A549 (cell line): ENCODE measurements around the gene MEAK7.

Source experiments
- BHLHE40 ChIP-seq: IDR thresholded peaks from 2 replicates; pipeline ENCODE4 v1.6.1; 2012; ENCODE audit warnings: low read depth, low read length, inconsistent platforms
- CEBPB ChIP-seq, 2 experiments: fragments of >200 bp in 1 of 2; sonication (Bioruptor Twin) in 1 of 2; formaldehyde crosslinking in 1 of 2; IDR thresholded peaks; 2 replicates each; pipeline ENCODE4 v1.6.1; 2012 to 2016
- CTCF ChIP-seq: fragments of >200 bp; sonication (Bioruptor Twin); formaldehyde crosslinking; IDR thresholded peaks from 3 replicates; pipeline ENCODE4 v1.5.1; 2016
- EHMT2 ChIP-seq: fragments of 200-600 bp; sonication (generic); IDR thresholded peaks from 2 replicates; pipeline ENCODE4 v1.6.1; 2016; ENCODE audit warnings: antibody characterized with exemption, low read depth, mild to moderate bottlenecking, moderate library complexity
- EP300 ChIP-seq, 2 experiments: fragments of >200 bp; sonication (Bioruptor Twin); formaldehyde crosslinking; IDR thresholded peaks; 2 replicates in 1 of 2; 3 replicates in 1 of 2; pipeline ENCODE4 v1.6.1; 2016 to 2017
- MYC ChIP-seq: IDR thresholded peaks from 2 replicates; pipeline ENCODE4 v1.6.1; 2012; ENCODE audit warnings: mild to moderate bottlenecking, inconsistent platforms, low read length, improper control_type of control experiment, borderline replicate concordance
- POLR2AphosphoS2 ChIP-seq: conservative IDR thresholded peaks from 2 replicates; pipeline ENCODE4 v1.6.1; 2012; ENCODE audit warnings: low read length, improper control_type of control experiment, inconsistent platforms
- TF ChIP-seq, protein P1 (sequence below): fragments of 150-350 bp; IDR thresholded peaks from 2 replicates; pipeline ENCODE4 v1.6.1; 2014; ENCODE audit warnings: low read depth, mild to moderate bottlenecking, low read length

GRCh38 chr16:84498859-84499620, 5.4 kb downstream of the MEAK7 start:
- no peak for TF ChIP-seq POLR2AphosphoS2
- TF ChIP-seq EHMT2: no peak
- no peak for TF ChIP-seq BHLHE40
- TF ChIP-seq, protein P1, sequence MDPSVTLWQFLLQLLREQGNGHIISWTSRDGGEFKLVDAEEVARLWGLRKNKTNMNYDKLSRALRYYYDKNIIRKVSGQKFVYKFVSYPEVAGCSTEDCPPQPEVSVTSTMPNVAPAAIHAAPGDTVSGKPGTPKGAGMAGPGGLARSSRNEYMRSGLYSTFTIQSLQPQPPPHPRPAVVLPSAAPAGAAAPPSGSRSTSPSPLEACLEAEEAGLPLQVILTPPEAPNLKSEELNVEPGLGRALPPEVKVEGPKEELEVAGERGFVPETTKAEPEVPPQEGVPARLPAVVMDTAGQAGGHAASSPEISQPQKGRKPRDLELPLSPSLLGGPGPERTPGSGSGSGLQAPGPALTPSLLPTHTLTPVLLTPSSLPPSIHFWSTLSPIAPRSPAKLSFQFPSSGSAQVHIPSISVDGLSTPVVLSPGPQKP: no peak
- no peak for TF ChIP-seq CTCF
- no peak for TF ChIP-seq MYC
- TF ChIP-seq CEBPB (IDR thresholded peaks at IDR 0.05): no peak
- no peak for TF ChIP-seq EP300 (IDR thresholded peaks at IDR 0.05)
